CD14-positive monocyte (primary cell): ENCODE data around the gene RPL10. TPM values are rescaled to one million over a fixed set of nuclear protein-coding genes. Genes with fewer than 3 reads are reported as not detected.

Experiments
- DNase-seq, 3 donors: peaks; one replicate each; pipeline ENCODE4 v3.0.0-alpha.2; 2011 to 2022
- H2AFZ ChIP-seq: 2 replicates; pipeline ENCODE4 v1.6.0; 2012; ENCODE audit warnings: mild to moderate bottlenecking, low read depth, low read length, inconsistent platforms; ENCODE audit not compliant: insufficient read depth, poor library complexity, severe bottlenecking
- H3K27ac ChIP-seq, 2 donors: 1 replicate in 1 of 2; 2 replicates in 1 of 2; pipeline ENCODE4 v1.5.1; 2012 to 2013; ENCODE audit warnings: low read length in 2 of 2, control low read depth in 1 of 2, inconsistent platforms in 1 of 2, low read depth in 1 of 2, mild to moderate bottlenecking in 1 of 2
- H3K27me3 ChIP-seq, 2 donors: one replicate each; pipeline versions ENCODE4 v1.6.0 to v1.6.1; 2011 to 2013; ENCODE audit warnings: low read length in 2 of 2; ENCODE audit not compliant: control insufficient read depth in 2 of 2, insufficient read depth in 2 of 2
- H3K36me3 ChIP-seq, 2 donors: replicated peaks in 1 of 2; 1 replicate in 1 of 2; 2 replicates in 1 of 2; pipeline versions ENCODE4 v1.5.1 to v1.6.1; 2012 to 2013; ENCODE audit warnings: low read length in 2 of 2, control low read depth in 1 of 2, inconsistent platforms in 1 of 2, mild to moderate bottlenecking in 1 of 2; ENCODE audit not compliant: insufficient read depth in 2 of 2, control insufficient read depth in 1 of 2
- H3K4me1 ChIP-seq, 2 donors: 1 replicate in 1 of 2; 2 replicates in 1 of 2; pipeline versions ENCODE4 v1.5.1 to v1.6.1; 2012 to 2013; ENCODE audit warnings: low read length in 2 of 2, control low read depth in 1 of 2, inconsistent platforms in 1 of 2, mild to moderate bottlenecking in 1 of 2, moderate library complexity in 1 of 2; ENCODE audit not compliant: insufficient read depth in 2 of 2, control insufficient read depth in 1 of 2
- H3K4me2 ChIP-seq: replicated peaks from 2 replicates; pipeline ENCODE3; 2012; ENCODE audit warnings: low read length, moderate library complexity, mild to moderate bottlenecking; ENCODE audit not compliant: poor library complexity, severe bottlenecking; ENCODE audit errors: extremely low read depth
- H3K4me3 ChIP-seq, 3 experiments: fragments of 200-600 bp in 1 of 3; sonication (generic) in 1 of 3; replicated peaks in 1 of 3; 1 replicate in 2 of 3; 2 replicates in 1 of 3; pipeline ENCODE4 v1.5.1; 2011 to 2013; ENCODE audit warnings: low read length in 3 of 3, mild to moderate bottlenecking in 3 of 3, control low read depth in 2 of 3, low read depth in 2 of 3, inconsistent platforms in 1 of 3, moderate library complexity in 1 of 3
- H3K79me2 ChIP-seq: 2 replicates; pipeline ENCODE4 v1.6.0; 2012; ENCODE audit warnings: mild to moderate bottlenecking, control low read depth, inconsistent platforms, low read length, moderate library complexity; ENCODE audit not compliant: insufficient read depth
- H3K9ac ChIP-seq: 2 replicates; pipeline ENCODE4 v1.6.0; 2017; ENCODE audit warnings: low read length, mild to moderate bottlenecking; ENCODE audit not compliant: insufficient read depth, poor library complexity, severe bottlenecking
- H3K9me3 ChIP-seq, 2 donors: replicated peaks in 1 of 2; 1 replicate in 1 of 2; 2 replicates in 1 of 2; pipeline versions ENCODE4 v1.5.1 to v1.6.1; 2012 to 2013; ENCODE audit warnings: low read length in 2 of 2, control low read depth in 1 of 2; ENCODE audit not compliant: control insufficient read depth in 1 of 2, insufficient read depth in 1 of 2
- H4K20me1 ChIP-seq: 2 replicates; pipeline ENCODE4 v1.6.0; 2012; ENCODE audit warnings: mild to moderate bottlenecking, low read length, control low read depth, moderate library complexity; ENCODE audit not compliant: insufficient read depth
- H3K27ac Mint-ChIP-seq, 7 donors: one replicate each; pipeline ENCODE4 v1.8.0; 2020; ENCODE audit warnings: mild to moderate bottlenecking in 7 of 7, mixed read lengths in 7 of 7, moderate library complexity in 6 of 7, inconsistent platforms in 2 of 7
- H3K27me3 Mint-ChIP-seq, 3 donors: one replicate each; pipeline ENCODE4 v1.8.0; 2021 to 2022; ENCODE audit warnings: low read depth in 3 of 3, mild to moderate bottlenecking in 3 of 3, mixed read lengths in 3 of 3, moderate library complexity in 3 of 3, inconsistent platforms in 1 of 3
- H3K36me3 Mint-ChIP-seq, 2 donors: one replicate each; pipeline ENCODE4 v1.8.0; 2020; ENCODE audit warnings: mixed read lengths in 2 of 2, inconsistent platforms in 1 of 2, mild to moderate bottlenecking in 1 of 2
- H3K4me1 Mint-ChIP-seq: one replicate; pipeline ENCODE4 v1.8.0; 2020; ENCODE audit warnings: mild to moderate bottlenecking, mixed read lengths
- H3K4me3 Mint-ChIP-seq, 2 donors: one replicate each; pipeline ENCODE4 v1.8.0; 2020; ENCODE audit warnings: mild to moderate bottlenecking in 2 of 2, mixed read lengths in 2 of 2, moderate library complexity in 1 of 2
- H3K9me3 Mint-ChIP-seq, 7 donors: one replicate each; pipeline ENCODE4 v1.8.0; 2020 to 2022; ENCODE audit warnings: mixed read lengths in 7 of 7, mild to moderate bottlenecking in 6 of 7, moderate library complexity in 6 of 7, inconsistent platforms in 2 of 7
- WGBS: methylation state at CpG from one replicate; pipeline ENCODE4 v1.1.5; 2013; ENCODE audit warnings: missing lambda C conversion rate; ENCODE audit not compliant: insufficient coverage; 5-methylcytosine and 5-hydroxymethylcytosine counted together
- intact Hi-C, 2 donors: fragments of 100-400 bp; cut with micrococcal nuclease; formaldehyde crosslinking; loops; one replicate each; pipeline versions ENCODE4 v1.15.0 to v1.15.1; 2023
- polyA plus RNA-seq, 3 donors: library from polyadenylated mRNA; depleted of rRNA in 1 of 3; unstranded in 2 of 3; stranded (reverse) in 1 of 3; fragments of 300-500 nt in 2 of 3; fragments of >200 nt in 1 of 3; fragmentation: Illumina TruSeq in 2 of 3; gene quantifications; 1 replicate in 2 of 3; 2 replicates in 1 of 3; pipeline ENCODE4 v1.2.3, GENCODE V29; 2012 to 2021
- TF ChIP-seq, protein P1 (sequence below): fragments of 200-600 bp; IDR thresholded peaks from one replicate; pipeline ENCODE4 v1.8.0; 2022; ENCODE audit warnings: antibody characterized with exemption, mild to moderate bottlenecking

Gene RPL10
- polyA plus RNA-seq, 3 donors, result 1,536 to 5,639 (median 1,724) TPM

DNA sequence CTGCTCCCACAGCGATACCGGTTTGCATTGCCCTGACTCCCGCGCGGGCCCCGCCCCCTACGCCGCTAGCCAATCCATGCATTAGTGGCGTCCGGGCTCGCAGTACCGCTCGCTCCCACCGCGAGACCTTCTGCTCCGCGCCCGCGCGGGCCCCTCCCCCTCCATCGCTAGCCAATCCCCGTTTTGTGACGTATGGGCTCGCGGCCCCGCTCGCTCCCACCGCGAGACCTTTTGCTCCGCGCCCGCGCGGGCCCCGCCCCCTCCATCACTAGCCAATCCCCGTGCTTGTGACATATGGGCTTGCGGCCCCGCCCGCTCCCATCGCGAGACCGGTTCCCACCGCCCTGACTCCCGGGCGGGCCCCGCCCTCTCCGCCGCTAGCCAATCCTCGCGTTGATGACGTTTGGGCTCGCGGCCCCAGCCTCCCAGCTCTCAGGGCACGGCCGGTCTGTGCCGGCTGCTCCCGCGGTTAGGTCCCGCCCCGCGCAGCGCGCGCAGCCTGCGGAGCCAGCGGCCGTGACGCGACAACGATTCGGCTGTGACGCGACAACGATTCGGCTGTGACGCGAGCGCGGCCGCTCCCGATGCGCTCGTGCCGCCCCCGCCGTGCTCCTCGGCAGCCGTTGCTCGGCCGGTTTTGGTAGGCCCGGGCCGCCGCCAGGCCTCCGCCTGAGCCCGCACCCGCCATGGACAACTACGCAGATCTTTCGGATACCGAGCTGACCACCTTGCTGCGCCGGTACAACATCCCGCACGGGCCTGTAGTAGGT lies 19.2 kb upstream of the RPL10 start, which contains the start of gene EMD:
EMD (plus strand) TSS at position 497 of the 770 bp plus-strand sequence; CDS start at position 687, 190 bp downstream.
- H2AFZ ChIP-seq, result no peak within 1 kb of the TSS
- TF ChIP-seq, protein P1, sequence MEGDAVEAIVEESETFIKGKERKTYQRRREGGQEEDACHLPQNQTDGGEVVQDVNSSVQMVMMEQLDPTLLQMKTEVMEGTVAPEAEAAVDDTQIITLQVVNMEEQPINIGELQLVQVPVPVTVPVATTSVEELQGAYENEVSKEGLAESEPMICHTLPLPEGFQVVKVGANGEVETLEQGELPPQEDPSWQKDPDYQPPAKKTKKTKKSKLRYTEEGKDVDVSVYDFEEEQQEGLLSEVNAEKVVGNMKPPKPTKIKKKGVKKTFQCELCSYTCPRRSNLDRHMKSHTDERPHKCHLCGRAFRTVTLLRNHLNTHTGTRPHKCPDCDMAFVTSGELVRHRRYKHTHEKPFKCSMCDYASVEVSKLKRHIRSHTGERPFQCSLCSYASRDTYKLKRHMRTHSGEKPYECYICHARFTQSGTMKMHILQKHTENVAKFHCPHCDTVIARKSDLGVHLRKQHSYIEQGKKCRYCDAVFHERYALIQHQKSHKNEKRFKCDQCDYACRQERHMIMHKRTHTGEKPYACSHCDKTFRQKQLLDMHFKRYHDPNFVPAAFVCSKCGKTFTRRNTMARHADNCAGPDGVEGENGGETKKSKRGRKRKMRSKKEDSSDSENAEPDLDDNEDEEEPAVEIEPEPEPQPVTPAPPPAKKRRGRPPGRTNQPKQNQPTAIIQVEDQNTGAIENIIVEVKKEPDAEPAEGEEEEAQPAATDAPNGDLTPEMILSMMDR, result no peak
- H3K79me2 ChIP-seq, result peaks cover 16% of the 10 kb centered on the region
- Mint-ChIP-seq H3K4me3 (peak within 1 kb of the TSS; percentile 77 to 84), H3K27ac (peak within 1 kb of the TSS; percentile 88 to 95 (median 93)), H3K27me3 (peaks cover 3 to 12% (median 7%) of the 10 kb centered on the region in 3 donors), H3K36me3 (peaks cover 5 to 10% of the 10 kb centered on the region in 2 donors), H3K9me3 (peaks cover 0 to 26% (median 7%) of the 10 kb centered on the region in 7 donors), H3K4me1 (peaks cover 25% of the 10 kb centered on the region)
- peak within 1 kb of the TSS; percentile 69 to 78 (median 74) for H3K4me3 ChIP-seq
- intact Hi-C loops, result no loop called here
- no peaks in the 10 kb centered on the region for H3K9me3 ChIP-seq
- under 1% methylated on average over 76 of the region's 103 CpGs for WGBS
- H3K4me1 ChIP-seq, result peaks cover 36% of the 10 kb centered on the region in 2 donors
- no peaks in the 10 kb centered on the region for H3K36me3 ChIP-seq
- H3K27me3 ChIP-seq, result no peaks in the 10 kb centered on the region
- peak within 1 kb of the TSS; percentile 84 to 95 for H3K27ac ChIP-seq
- H4K20me1 ChIP-seq, result peaks cover under 1% of the 10 kb centered on the region
- peak within 1 kb of the TSS; percentile 73 for H3K4me2 ChIP-seq
- peak within 1 kb of the TSS; percentile 97 for H3K9ac ChIP-seq
- DNase-seq, result peak; percentile 95 to 98 (median 98)

DNA sequence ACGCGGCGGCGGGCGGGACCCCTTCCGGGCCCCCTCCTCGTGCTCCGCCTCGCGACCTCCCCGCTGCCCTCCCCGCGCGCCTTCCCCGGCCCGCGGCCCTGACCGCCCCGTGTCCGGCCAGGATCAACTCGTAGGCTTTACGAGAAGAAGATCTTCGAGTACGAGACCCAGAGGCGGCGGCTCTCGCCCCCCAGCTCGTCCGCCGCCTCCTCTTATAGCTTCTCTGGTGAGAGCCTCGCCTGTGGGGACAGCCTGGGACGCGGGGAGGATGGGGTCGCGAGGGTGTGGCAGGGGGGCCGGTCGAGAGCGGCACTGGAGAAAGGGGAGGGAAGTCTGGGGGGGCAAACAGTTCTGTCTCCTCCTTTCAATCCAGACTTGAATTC lies 18.6 kb upstream of the RPL10 start:
- intact Hi-C loops, result no loop called here
- H3K4me3 Mint-ChIP-seq, result peak overlapping the region; percentile 77 to 84
- H3K36me3 Mint-ChIP-seq, result peaks cover 5 to 10% of the 10 kb centered on the region in 2 donors
- Histone ChIP-seq H3K27me3 (no peaks in the 10 kb centered on the region), H3K9ac (peak overlapping the region; percentile 97), H2AFZ (no peak overlapping the region), H3K36me3 (no peaks in the 10 kb centered on the region), H3K4me2 (peak overlapping the region; percentile 73), H3K79me2 (peaks cover 16% of the 10 kb centered on the region), H3K4me3 (peak overlapping the region; percentile 69 to 78 (median 74)), H3K9me3 (no peaks in the 10 kb centered on the region), H3K27ac (peak overlapping the region; percentile 84 to 95), H4K20me1 (no peaks in the 10 kb centered on the region), H3K4me1 (peaks cover 37 to 39% of the 10 kb centered on the region in 2 donors)
- TF ChIP-seq, protein P1, result no peak
- H3K27me3 Mint-ChIP-seq, result peaks cover 2 to 10% (median 3%) of the 10 kb centered on the region in 3 donors
- H3K27ac Mint-ChIP-seq, result peak overlapping the region; percentile 88 to 95 (median 93)
- H3K9me3 Mint-ChIP-seq, result peaks cover 0 to 24% (median 4%) of the 10 kb centered on the region in 7 donors
- peaks cover 29% of the 10 kb centered on the region for H3K4me1 Mint-ChIP-seq
- DNase-seq, result no peak
- 0% methylated on average over 12 of the region's 38 CpGs for WGBS
